PC-9 (cell line): ENCODE measurements around the gene BGLAP. TPM values are rescaled to one million over a fixed set of nuclear protein-coding genes. Genes with fewer than 3 reads are reported as not detected.

Experiments used
- BruUV-seq: library from RNA; stranded (reverse); fragments of 400-500 nt; replicated peaks from 2 replicates; lab custom pipeline; 2021; lab: Mats Ljungman, UMichigan
- CTCF ChIA-PET: fragments of 300-600 bp; sonication (Branson Sonifier 250); formaldehyde crosslinking; loops from one replicate; lab custom pipeline; 2022; ENCODE audit warnings: antibody characterized with exemption; lab: Charles Lee
- POLR2A ChIA-PET: fragments of 300-600 bp; sonication (Branson Sonifier 250); formaldehyde crosslinking; loops from one replicate; lab custom pipeline; 2022; ENCODE audit warnings: antibody characterized with exemption; ENCODE audit not compliant: unreplicated experiment; lab: Charles Lee
- DNase-seq, 2 experiments: peaks; one replicate each; pipeline versions ENCODE4 v3.0.0 to v3.0.0-alpha.2; 2015 to 2022; ENCODE audit warnings: mixed read lengths in 1 of 2
- H2AFZ ChIP-seq: fragments of 200-600 bp; sonication (generic); 2 replicates; pipeline ENCODE4 v1.8.1; 2017; ENCODE audit warnings: antibody characterized with exemption
- H3F3A ChIP-seq: fragments of 200-600 bp; sonication (generic); 2 replicates; pipeline ENCODE4 v1.8.1; 2017; ENCODE audit warnings: antibody characterized with exemption, mild to moderate bottlenecking, low read depth; ENCODE audit not compliant: insufficient read depth
- H3K27ac ChIP-seq: fragments of 200-600 bp; sonication (generic); 2 replicates; pipeline ENCODE4 v1.6.1; 2016; ENCODE audit warnings: mixed run types
- H3K27me3 ChIP-seq: fragments of 200-600 bp; sonication (generic); 2 replicates; pipeline ENCODE4 v1.6.1; 2016; ENCODE audit warnings: low read depth, mixed run types; ENCODE audit not compliant: insufficient read depth
- H3K36me3 ChIP-seq: fragments of 200-600 bp; sonication (generic); 2 replicates; pipeline ENCODE4 v1.6.1; 2016; ENCODE audit warnings: low read depth, mixed run types
- H3K4me1 ChIP-seq: fragments of 200-600 bp; sonication (generic); replicated peaks from 2 replicates; pipeline ENCODE4 v1.6.1; 2016; ENCODE audit warnings: mixed run types; ENCODE audit not compliant: insufficient read depth
- H3K4me2 ChIP-seq: fragments of 200-600 bp; sonication (generic); 2 replicates; pipeline ENCODE4 v1.6.1; 2017; ENCODE audit warnings: mixed run types
- H3K4me3 ChIP-seq: fragments of 200-600 bp; sonication (generic); 2 replicates; pipeline ENCODE4 v1.6.1; 2016; ENCODE audit warnings: mixed run types
- H3K79me2 ChIP-seq: fragments of 200-600 bp; sonication (generic); 2 replicates; pipeline ENCODE4 v1.6.1; 2017; ENCODE audit warnings: low read depth, mixed run types
- H3K9me2 ChIP-seq: fragments of 200-600 bp; sonication (generic); 2 replicates; pipeline ENCODE4 v1.8.1; 2017; ENCODE audit warnings: mild to moderate bottlenecking; ENCODE audit not compliant: insufficient read depth
- H3K9me3 ChIP-seq: fragments of 200-600 bp; sonication (generic); 2 replicates; pipeline ENCODE4 v1.8.1; 2016; ENCODE audit warnings: low read depth; ENCODE audit not compliant: insufficient read depth
- H4K20me1 ChIP-seq: fragments of 200-600 bp; sonication (generic); 2 replicates; pipeline ENCODE4 v1.8.1; 2017; ENCODE audit not compliant: insufficient read depth
- CTCF ChIP-seq: fragments of 200-600 bp; sonication (generic); conservative IDR thresholded peaks from 2 replicates; pipeline ENCODE4 v1.6.1; 2017; ENCODE audit warnings: mixed run types, antibody characterized with exemption, mild to moderate bottlenecking, moderate library complexity
- EZH2 ChIP-seq: fragments of 200-600 bp; sonication (generic); IDR thresholded peaks from 2 replicates; pipeline ENCODE4 v1.8.0; 2017; ENCODE audit warnings: antibody characterized with exemption, low read depth
- intact Hi-C: fragments of 100-400 bp; cut with micrococcal nuclease; formaldehyde crosslinking; loops from one replicate; pipeline ENCODE4 v1.10.0; 2022; ENCODE audit not compliant: unreplicated experiment
- total RNA-seq: library from RNA; stranded (reverse); gene quantifications from 2 replicates; pipeline ENCODE4 v1.2.3, GENCODE V29; 2021

BGLAP gene
- total RNA-seq, 1 experiment from 2014 or later = 2.6 TPM

GRCh38 chr1:156232201-156232894 is 9.6 kb upstream of the BGLAP start:
- POLR2A ChIA-PET = no interaction called here
- DNase-seq = no peak
- no peaks in the 10 kb centered on the region for H3K4me1 ChIP-seq
- CTCF ChIA-PET = interaction anchor here (0.6 kb wide), 2 partner anchors 63 to 173 kb away, joined by 3 to 7 read pairs; no protein-coding TSS in a partner anchor
- no peaks in the 10 kb centered on the region for H3K79me2 ChIP-seq
- H3K9me3 ChIP-seq = no peaks in the 10 kb centered on the region
- H3K27me3 ChIP-seq = no peaks in the 10 kb centered on the region
- intact Hi-C loops = no loop called here
- no peak overlapping the region for H2AFZ ChIP-seq
- H3K4me2 ChIP-seq = no peak overlapping the region
- no TSS peak for BruUV-seq
- no peaks in the 10 kb centered on the region for H3K9me2 ChIP-seq
- TF ChIP-seq EZH2 = no peak
- no peak for TF ChIP-seq CTCF
- no peaks in the 10 kb centered on the region; the same call in 1 of the 2 replicates for H3K36me3 ChIP-seq
- H4K20me1 ChIP-seq = no peaks in the 10 kb centered on the region
- no peak overlapping the region for H3K4me3 ChIP-seq
- H3F3A ChIP-seq = no peaks in the 10 kb centered on the region
- H3K27ac ChIP-seq = no peak overlapping the region

DNA sequence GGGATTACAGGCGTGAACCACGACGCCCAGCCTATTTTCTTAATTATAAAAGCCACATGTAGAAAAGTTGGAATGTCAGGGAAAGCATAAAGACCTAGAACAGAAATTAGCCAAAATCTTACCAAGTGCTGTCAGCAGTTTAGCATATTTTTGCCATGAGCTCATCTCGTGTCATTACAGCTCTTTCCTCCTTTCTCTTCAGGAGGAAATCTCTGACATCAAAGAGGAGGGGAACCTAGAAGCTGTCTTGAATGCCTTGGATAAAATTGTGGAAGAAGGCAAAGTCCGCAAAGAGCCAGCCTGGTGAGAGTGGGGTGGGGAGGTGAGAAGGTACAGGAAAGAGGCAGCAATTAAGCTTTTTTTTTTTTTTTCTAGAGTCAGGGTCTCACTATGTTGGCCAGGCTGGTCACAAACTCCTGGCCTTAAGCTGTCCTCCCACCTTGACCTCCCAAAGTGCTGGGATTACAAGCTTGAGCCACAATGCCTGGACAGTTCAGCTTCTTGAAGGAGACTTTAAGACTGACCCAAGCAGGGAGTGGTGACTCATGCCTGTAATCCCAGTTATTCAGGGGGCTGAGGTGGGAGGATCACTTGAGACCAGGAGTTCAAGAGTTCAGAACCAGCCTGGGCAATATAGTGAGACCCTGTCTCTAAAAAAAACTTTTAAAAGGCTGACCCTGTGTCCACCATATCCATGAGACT is 8.4 kb upstream of the BGLAP start:
- H3K79me2 ChIP-seq = no peaks in the 10 kb centered on the region
- no peaks in the 10 kb centered on the region for H3K4me1 ChIP-seq
- no peak for DNase-seq
- no peaks in the 10 kb centered on the region for H3F3A ChIP-seq
- TF ChIP-seq CTCF = no peak
- TF ChIP-seq EZH2 = no peak
- BruUV-seq = no TSS peak
- H4K20me1 ChIP-seq = no peaks in the 10 kb centered on the region
- ChIA-PET CTCF (interaction anchor here (0.6 to 1.3 kb wide), 3 partner anchors 62 to 135 kb away, joined by 3 to 14 read pairs (median 9); no protein-coding TSS in a partner anchor), POLR2A (interaction anchor here (0.6 to 0.9 kb wide), 2 partner anchors 88 to 115 kb away, joined by 4 read pairs; no protein-coding TSS in a partner anchor)
- intact Hi-C loops = no loop called here
- no peak overlapping the region for H3K4me2 ChIP-seq
- H3K36me3 ChIP-seq = no peaks in the 10 kb centered on the region; the same call in 1 of the 2 replicates
- no peaks in the 10 kb centered on the region for H3K9me2 ChIP-seq
- H3K4me3 ChIP-seq = no peak overlapping the region
- no peak overlapping the region for H2AFZ ChIP-seq
- H3K9me3 ChIP-seq = no peaks in the 10 kb centered on the region
- H3K27ac ChIP-seq = no peak overlapping the region
- no peaks in the 10 kb centered on the region for H3K27me3 ChIP-seq

GRCh38 chr1:156236164-156236563 is 5.8 kb upstream of the BGLAP start:
- no peak overlapping the region for H2AFZ ChIP-seq
- DNase-seq = no peak
- no peaks in the 10 kb centered on the region for H3K9me2 ChIP-seq
- BruUV-seq = no TSS peak
- no peaks in the 10 kb centered on the region for H3K9me3 ChIP-seq
- ChIA-PET POLR2A (no interaction called here), CTCF (no interaction called here)
- H3K36me3 ChIP-seq = no peaks in the 10 kb centered on the region; the same call in 1 of the 2 replicates
- no peaks in the 10 kb centered on the region for H4K20me1 ChIP-seq
- H3K4me2 ChIP-seq = no peak overlapping the region
- TF ChIP-seq CTCF (no peak), EZH2 (no peak)
- H3K79me2 ChIP-seq = no peaks in the 10 kb centered on the region
- H3K4me3 ChIP-seq = no peak overlapping the region
- no peaks in the 10 kb centered on the region for H3K27me3 ChIP-seq
- no peak overlapping the region for H3K27ac ChIP-seq
- H3F3A ChIP-seq = no peaks in the 10 kb centered on the region
- H3K4me1 ChIP-seq = no peaks in the 10 kb centered on the region
- intact Hi-C loops = no loop called here
